HG03460 (cell line): ENCODE results near the gene MUC5B.
"Not testable (repeated sequence)": the region's sequence is repeated elsewhere in the genome, so short reads cannot be mapped to it uniquely, and the experiment has no call there.

Experiments used
- ATAC-seq: cut with Tn5 transposase; IDR thresholded peaks from one replicate; pipeline ENCODE4 v1.9.1; 2021; ENCODE audit not compliant: unreplicated experiment

Gene MUC5B

GRCh38 chr11:1261241-1262071 is 38.6 kb downstream of the MUC5B start:
- no peak for ATAC-seq

DNA sequence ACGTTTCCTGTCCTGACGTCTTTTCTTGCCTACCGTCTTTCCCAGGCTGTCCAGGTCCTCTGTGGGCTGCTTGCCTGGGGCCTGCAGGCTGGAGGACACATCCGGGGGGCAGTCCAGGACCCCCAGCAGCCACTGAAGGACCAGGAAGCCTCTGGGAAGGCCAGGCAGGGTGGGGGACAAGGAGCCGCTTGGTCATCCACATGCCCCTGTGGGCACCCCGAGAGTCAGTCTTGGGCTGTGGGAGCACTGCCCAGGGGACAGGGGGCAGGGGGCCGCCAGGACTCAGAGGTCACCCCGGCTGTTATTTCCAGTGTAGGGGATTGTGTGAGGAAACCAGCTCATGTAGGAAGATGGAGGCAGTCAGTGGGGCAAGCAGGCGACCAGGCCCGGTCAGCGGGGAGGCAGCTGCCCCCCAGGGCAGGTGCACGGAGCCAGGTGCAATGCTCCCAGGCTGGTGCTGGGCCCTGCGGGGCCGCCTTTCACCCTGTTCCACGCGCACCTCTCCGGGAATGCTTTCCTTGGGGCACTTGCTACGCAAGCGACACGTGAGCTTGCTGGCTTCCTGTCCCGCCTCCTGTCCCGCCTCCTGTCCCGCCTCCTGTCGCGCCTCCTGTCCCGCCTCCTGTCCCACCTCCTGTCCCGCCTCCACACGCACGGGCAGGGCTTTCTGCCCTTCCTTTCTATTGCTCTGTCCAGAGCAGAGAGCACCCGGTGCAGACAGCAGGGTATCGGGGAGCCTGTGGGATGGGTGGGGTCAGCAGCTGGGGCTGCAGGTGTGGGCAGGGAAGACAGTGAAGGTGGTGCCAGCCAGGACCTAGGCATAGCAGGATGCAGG is 39.5 kb downstream of the MUC5B start:
- peak; percentile 77 for ATAC-seq

DNA sequence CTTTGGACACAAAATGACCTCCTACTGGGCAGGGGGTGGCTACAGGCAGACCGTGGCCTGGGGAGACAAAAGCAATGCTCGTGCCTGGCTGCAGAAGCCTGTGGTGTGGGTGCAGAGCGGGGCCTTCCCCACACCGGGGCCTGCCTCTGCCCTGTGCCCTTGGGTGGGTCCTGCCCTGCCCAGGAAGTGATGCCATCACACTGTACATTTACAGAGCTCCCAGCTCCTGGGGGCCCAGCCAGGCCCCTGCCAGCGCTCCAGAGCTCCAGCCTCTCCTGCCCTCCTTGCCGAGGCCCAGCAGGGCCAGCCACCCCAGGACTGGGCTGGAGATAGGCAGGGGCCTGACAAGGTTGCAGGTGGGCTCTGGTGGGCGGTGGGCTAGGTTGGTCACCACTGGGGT is 40.1 kb downstream of the MUC5B start:
- ATAC-seq, result peak; percentile 6

GRCh38 chr11:1264444-1264843 is 41.6 kb downstream of the MUC5B start:
- not testable (repeated sequence) for ATAC-seq

GRCh38 chr11:1265480-1265879 is 42.6 kb downstream of the MUC5B start:
- ATAC-seq, result not testable (repeated sequence)

- not testable (repeated sequence) for ATAC-seq
Measured at GRCh38 chr11:1266976-1267375, 44.1 kb downstream of the MUC5B start.

DNA sequence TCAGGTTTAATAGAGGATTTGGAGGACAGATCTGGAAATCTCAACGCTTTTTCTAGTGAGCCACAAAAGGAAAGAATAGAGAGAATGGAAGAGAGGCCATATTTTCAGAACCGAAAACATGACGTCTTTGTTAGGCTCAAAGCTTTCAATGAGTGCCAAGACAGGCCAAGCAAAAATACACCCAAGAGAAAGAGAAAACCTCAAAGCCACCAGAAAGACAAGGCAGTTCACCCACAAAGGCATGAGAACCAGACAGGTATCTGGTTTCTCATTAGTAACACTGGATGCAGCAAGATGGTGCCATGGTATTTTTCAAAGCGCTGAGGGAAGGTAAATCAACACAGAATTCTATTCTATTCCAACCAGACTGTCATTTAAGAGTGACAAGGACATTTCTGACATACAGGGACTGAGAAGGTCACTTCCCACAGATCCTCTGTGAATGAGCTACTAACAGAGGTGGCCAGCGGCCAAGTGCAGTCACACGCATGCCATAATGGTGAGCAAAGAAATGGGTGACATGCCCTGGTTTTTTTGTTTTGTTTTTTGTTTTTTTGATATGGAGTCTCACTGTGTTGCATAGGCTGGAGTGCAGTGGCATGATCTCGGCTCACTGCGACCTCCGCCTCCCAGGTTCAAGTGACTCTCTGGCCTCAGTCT is 44.7 kb downstream of the MUC5B start:
- ATAC-seq, result no peak

DNA sequence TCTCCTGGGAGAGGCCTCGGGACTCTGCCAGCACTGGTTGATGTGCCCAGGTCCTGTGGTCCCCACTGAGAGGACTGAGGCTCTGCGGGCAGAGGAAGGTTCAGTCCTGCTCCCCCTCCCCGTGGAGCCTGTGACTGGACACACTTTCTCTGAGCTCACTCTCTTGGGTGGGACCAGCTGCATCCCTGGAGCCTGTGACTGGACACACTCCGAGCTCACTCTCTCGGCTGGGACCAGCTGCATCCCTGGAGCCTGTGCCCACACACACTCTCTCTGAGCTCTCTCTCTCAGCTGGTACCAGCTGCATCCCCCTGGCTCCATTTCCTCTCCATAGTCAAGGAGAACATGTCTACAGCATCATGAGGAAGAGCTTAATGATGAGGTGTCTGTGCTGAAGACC is 47.1 kb downstream of the MUC5B start:
- ATAC-seq, result no peak

- ATAC-seq, result no peak
Measured at GRCh38 chr11:1270476-1270875, 47.6 kb downstream of the MUC5B start.

GRCh38 chr11:1271002-1271401 is 48.1 kb downstream of the MUC5B start:
- ATAC-seq, result no peak

GRCh38 chr11:1271406-1271805 is 48.5 kb downstream of the MUC5B start:
- no peak for ATAC-seq

DNA sequence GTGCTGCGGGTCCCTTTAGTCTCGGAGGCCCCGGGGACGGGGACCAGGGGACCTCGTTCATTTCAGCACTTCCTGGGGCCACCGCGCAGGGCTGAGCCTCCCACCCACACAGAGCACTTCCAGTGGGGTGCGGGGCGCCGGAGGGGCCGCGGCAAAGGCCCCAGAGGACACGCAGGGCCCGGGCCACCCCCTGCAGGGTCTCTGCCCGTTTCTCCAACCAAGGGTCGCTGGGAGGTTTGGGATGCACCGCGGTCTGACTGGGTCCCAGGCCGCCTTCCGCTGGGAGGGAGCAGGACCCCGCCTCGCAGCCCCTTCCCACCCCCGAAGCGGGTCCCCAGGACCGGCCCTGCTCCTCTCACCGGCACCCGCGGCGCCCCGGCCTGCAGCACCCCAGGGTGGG is 49.1 kb downstream of the MUC5B start:
- ATAC-seq, result no peak

- no peak for ATAC-seq
Measured at GRCh38 chr11:1272531-1272930, 49.7 kb downstream of the MUC5B start.

- no peak for ATAC-seq
Measured at GRCh38 chr11:1274501-1274900, 51.6 kb downstream of the MUC5B start.

- no peak for ATAC-seq
Measured at GRCh38 chr11:1275021-1275420, 52.2 kb downstream of the MUC5B start.

GRCh38 chr11:1276041-1276790 is 53.4 kb downstream of the MUC5B start:
- ATAC-seq, result no peak

- no peak for ATAC-seq
Measured at GRCh38 chr11:1276866-1277615, 54.2 kb downstream of the MUC5B start.

DNA sequence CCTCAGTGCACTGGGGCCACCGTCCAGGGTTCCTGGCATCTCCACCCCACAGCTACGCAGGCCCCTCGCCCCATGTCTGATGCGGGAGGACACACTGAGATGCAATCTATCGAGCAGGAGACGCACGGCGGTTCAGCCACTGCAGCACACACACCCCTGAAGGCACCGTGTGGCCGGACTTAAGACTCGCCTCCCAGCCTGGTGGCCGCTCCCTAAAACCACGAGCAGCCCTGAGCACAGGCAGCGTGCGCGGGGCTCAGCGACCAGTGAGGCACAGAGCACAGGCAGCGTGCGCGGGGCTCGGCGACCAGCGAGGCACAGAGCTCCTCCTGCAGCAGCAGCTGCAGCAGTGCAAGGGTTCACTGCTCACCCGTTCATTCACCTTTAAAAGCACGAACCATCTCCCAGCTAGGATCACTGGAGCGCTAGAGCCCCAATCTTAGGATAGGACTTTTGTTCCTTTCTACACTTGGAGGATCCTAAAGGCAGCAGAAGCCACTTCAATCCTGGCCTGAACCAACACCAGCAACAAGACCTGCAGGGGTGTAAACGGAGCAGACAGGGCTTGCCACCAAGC is 55.2 kb downstream of the MUC5B start:
- ATAC-seq, result no peak

DNA sequence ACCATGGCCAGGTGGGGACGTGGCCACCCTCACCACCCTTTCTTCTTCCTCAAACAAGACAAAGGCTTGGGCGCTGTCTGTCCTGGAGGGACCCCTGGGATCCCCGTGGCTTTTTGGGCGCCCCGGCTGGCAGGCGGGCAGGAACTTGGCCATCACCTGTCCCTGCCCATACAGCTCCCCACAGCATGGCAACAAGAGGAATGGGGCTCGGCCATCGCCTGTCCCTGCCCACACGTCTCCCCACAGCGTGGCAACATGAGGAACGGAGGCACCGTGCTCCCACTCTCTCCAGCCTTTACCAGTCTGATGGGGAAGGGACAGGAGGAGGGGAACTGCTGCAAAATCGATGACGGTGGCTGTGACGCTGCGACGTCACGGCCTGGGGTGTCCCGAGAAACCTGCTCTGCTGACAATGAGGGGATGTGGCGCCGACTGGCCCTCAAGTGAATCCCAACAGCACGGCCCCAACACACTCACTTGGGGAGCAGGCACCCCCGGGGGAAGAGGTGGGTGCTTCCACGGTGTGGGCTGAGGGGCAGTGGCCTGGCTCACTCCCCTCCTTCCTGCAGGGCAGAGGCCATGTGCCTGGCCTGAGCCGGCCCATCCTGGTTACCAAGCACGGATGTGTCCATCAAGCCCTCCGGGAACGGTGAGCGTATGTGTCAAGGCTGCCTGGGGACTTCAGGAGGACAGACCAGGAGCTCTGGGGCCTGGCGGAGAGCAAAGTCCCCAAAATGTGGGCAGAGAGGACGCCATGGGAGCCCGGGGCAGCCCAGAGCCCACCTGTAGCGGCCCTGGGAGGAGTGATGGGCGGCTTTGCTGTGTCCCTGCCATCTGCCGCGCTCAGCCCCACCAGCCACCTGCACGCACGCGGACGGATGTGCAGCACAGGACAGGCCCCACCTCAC is 56.2 kb downstream of the MUC5B start:
- no peak for ATAC-seq
